Testis (tissue), 5 donors: ENCODE results near the gene CISD1. TPM values are rescaled to one million over a fixed set of nuclear protein-coding genes. Genes with fewer than 3 reads are reported as not detected.
A peak's percentile ranks its signal among the peaks of the same experiment; 100 is the strongest.
"Not testable (repeated sequence)": the region's sequence is repeated elsewhere in the genome, so short reads cannot be mapped to it uniquely, and the experiment has no call there.

Experiments
- DNase-seq: peaks from one replicate; pipeline ENCODE4 v3.0.0-alpha.2; 2019
- H3K27ac ChIP-seq, 2 donors: fragments of 200-600 bp; sonication (generic); one replicate each; pipeline ENCODE4 v1.5.1; 2019
- H3K27me3 ChIP-seq: fragments of 200-600 bp; sonication (generic); one replicate; pipeline ENCODE4 v1.5.1; 2019
- H3K36me3 ChIP-seq: fragments of 200-600 bp; sonication (generic); one replicate; pipeline ENCODE4 v1.5.1; 2017; ENCODE audit warnings: low read depth; ENCODE audit errors: missing control alignments
- H3K4me1 ChIP-seq: fragments of 200-600 bp; sonication (generic); one replicate; pipeline ENCODE4 v1.5.1; 2019
- H3K4me3 ChIP-seq, 2 donors: fragments of 200-600 bp; sonication (generic); one replicate each; pipeline ENCODE4 v1.5.1; 2017 to 2019
- H3K9me3 ChIP-seq: fragments of 200-600 bp; sonication (generic); one replicate; pipeline ENCODE4 v1.5.1; 2017
- POLR2A ChIP-seq: fragments of 450-650 bp; IDR thresholded peaks from one replicate; pipeline ENCODE4 v1.6.1; 2017; ENCODE audit warnings: antibody characterized with exemption, mild to moderate bottlenecking, moderate library complexity
- WGBS, 2 donors: methylation state at CpG; one replicate each; pipeline ENCODE4 v1.1.5; 2018; 5-methylcytosine and 5-hydroxymethylcytosine counted together
- intact Hi-C: fragments of 100-400 bp; cut with DNase I; formaldehyde crosslinking; loops from one replicate; pipeline ENCODE4 v1.15.1; 2023; ENCODE audit warnings: low total_unique reads
- long read RNA-seq, 2 donors: transcript quantifications; one replicate each; lab custom pipeline, GENCODE V29; 2026
- polyA plus RNA-seq: library from polyadenylated mRNA; stranded (reverse); fragments of 350-450 nt; fragmentation: Illumina TruSeq; extraction: RNeasy Lipid Tissue Mini Kit (QIAGEN cat#74804); gene quantifications from one replicate; pipeline ENCODE4 v1.2.3, GENCODE V29; 2014; ENCODE audit warnings: low read depth, low replicate concordance; ENCODE audit not compliant: insufficient read depth
- total RNA-seq, 2 donors: library from RNA; depleted of rRNA; stranded (reverse); fragments of >200 nt; gene quantifications; one replicate each; pipeline ENCODE4 v1.2.3, GENCODE V29; 2016
- TF ChIP-seq, protein P1 (sequence below), 3 experiments: fragments of 450-650 bp in 2 of 3; fragments of 200-600 bp in 1 of 3; sonication (generic) in 1 of 3; IDR thresholded peaks; one replicate each; pipeline ENCODE4 v1.5.1; 2016 to 2019; ENCODE audit warnings: antibody characterized with exemption in 3 of 3, mild to moderate bottlenecking in 2 of 3, moderate library complexity in 1 of 3

CISD1 gene
- 10 to 100 TPM; 20.3 to 20.7 TPM for total RNA-seq
- polyA plus RNA-seq: 71.2 TPM
- long read RNA-seq, donor 1, transcript CISD1-201 (3 exons, 2,479 nt): major isoform, 26 of 26 reads
- long read RNA-seq, donor 1, partial matches to known transcripts: 0 of 26 reads
- long read RNA-seq, donor 1, other reads (novel, unspliced or antisense): 0 of 26 reads
- long read RNA-seq, donor 2, transcript CISD1-201 (3 exons, 2,479 nt): major isoform, 28 of 28 reads
- long read RNA-seq, donor 2, partial matches to known transcripts: 0 of 28 reads
- long read RNA-seq, donor 2, other reads (novel, unspliced or antisense): 0 of 28 reads

DNA sequence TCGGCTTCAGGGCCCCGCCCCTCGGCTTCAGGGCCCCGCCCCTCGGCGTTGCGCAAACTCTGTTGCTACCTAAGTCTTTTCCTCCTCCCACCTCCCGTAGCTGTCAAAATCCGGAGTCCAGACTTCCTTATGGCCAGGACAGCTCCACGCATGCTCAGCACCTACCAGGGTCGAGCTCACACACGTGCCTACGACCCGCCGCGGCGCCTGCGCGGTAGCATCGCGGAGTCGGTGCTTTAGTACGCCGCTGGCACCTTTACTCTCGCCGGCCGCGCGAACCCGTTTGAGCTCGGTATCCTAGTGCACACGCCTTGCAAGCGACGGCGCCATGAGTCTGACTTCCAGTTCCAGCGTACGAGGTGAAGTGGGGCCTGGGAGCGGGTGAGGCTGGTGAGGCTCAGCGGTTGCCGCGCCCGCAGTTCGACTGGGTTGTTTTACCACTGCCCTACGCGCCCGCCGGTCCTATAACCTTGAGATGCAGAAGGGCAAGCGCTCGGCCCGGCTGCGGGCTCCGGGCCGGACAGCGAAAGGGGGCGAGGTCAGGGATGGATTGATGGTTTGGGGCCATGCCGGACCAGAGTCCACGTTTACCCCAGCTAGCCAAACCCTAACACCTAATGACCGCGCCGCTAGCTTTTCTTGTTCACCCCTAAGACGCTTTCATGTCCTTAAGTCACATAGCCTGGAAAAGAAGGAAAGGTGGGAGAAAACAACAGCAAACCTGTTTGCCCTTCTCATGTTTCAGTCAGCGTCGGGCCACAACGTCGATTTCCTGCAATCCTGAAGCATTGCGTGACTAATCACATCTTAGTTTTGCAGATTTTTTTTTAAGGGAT, at the start of gene CISD1:
TSS of gene CISD1 (plus strand) at position 217 of the 836 bp plus-strand sequence. CDS start at position 329, 112 bp downstream.
- peak; percentile 98 for DNase-seq
- TF ChIP-seq POLR2A: no peak
- TF ChIP-seq, protein P1, sequence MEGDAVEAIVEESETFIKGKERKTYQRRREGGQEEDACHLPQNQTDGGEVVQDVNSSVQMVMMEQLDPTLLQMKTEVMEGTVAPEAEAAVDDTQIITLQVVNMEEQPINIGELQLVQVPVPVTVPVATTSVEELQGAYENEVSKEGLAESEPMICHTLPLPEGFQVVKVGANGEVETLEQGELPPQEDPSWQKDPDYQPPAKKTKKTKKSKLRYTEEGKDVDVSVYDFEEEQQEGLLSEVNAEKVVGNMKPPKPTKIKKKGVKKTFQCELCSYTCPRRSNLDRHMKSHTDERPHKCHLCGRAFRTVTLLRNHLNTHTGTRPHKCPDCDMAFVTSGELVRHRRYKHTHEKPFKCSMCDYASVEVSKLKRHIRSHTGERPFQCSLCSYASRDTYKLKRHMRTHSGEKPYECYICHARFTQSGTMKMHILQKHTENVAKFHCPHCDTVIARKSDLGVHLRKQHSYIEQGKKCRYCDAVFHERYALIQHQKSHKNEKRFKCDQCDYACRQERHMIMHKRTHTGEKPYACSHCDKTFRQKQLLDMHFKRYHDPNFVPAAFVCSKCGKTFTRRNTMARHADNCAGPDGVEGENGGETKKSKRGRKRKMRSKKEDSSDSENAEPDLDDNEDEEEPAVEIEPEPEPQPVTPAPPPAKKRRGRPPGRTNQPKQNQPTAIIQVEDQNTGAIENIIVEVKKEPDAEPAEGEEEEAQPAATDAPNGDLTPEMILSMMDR (IDR thresholded peaks at IDR 0.05): no peak
- Histone ChIP-seq H3K27ac (peak within 1 kb of the TSS; percentile 87 to 89), H3K27me3 (no peaks in the 10 kb centered on the region), H3K4me3 (peak within 1 kb of the TSS; percentile 81 to 92), H3K36me3 (no peaks in the 10 kb centered on the region), H3K9me3 (no peaks in the 10 kb centered on the region), H3K4me1 (peaks cover 8% of the 10 kb centered on the region)
- WGBS, 2 donors: 0% methylated on average over 36 to 66 of the region's 66 CpGs
- intact Hi-C loops: no loop called here

DNA sequence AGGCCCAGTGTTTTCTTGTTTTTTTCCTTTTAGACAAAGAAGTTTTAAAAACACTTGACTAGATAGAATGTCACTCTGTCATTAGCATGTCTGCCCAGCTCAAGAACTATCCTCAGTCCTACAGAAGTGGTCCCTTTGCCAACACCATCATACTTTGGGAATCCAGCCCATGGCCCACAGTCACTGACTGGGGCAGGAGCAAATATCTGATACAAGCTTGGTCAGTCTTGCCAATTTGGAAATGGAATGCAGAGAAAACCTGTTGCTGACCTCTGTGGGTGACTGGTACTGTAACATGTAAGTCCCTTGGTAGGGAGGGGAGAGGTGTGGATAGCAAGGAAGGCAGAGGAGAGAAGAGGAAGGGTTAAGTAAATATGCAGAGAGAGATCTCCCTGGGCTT, 49.1 kb upstream of the CISD1 start:
- Histone ChIP-seq H3K36me3 (no peaks in the 10 kb centered on the region), H3K27ac (no peak overlapping the region), H3K4me1 (no peaks in the 10 kb centered on the region), H3K27me3 (no peaks in the 10 kb centered on the region), H3K9me3 (no peaks in the 10 kb centered on the region), H3K4me3 (no peak overlapping the region)
- intact Hi-C loops: no loop called here
- no peak for TF ChIP-seq POLR2A
- TF ChIP-seq, protein P1 (IDR thresholded peaks at IDR 0.05): no peak
- DNase-seq: no peak

DNA sequence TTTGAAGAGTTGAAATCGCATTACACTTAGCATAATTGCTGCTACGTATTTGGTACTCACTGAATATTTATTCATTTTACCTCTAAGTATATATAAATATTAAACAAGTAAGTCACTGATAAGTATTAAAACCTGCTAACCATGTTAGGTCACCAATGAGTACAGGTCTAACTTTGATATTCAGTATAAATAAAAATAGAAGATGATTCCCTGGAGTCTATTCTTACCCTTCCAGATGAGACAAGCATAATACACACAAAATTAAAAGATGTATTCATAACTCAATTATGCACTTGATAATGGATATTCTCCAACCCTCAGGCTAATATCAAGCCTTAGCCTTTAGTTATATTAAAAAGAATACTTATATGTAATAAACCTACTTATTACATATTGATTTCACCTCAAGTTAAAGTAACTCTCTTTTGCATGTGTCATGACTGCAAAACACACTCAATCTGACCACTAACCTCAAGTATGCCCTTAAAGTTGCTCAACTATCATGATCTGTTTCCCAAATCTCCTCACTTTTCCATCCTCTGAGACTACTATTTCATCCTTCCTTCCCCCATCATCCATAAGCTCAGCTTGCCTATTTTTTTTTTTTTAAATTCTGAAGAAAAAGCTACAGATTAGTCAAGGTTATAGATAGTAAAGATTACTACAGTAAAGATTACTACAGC, 48.1 kb upstream of the CISD1 start:
- 93 to 96% methylated on average over 2 of the region's 2 CpGs for WGBS, 2 donors
- Histone ChIP-seq H3K9me3 (no peaks in the 10 kb centered on the region), H3K27ac (no peak overlapping the region), H3K4me1 (no peaks in the 10 kb centered on the region), H3K4me3 (no peak overlapping the region), H3K27me3 (no peaks in the 10 kb centered on the region), H3K36me3 (no peaks in the 10 kb centered on the region)
- intact Hi-C loops: no loop called here
- DNase-seq: no peak
- no peak for TF ChIP-seq POLR2A
- TF ChIP-seq, protein P1 (IDR thresholded peaks at IDR 0.05): no peak

DNA sequence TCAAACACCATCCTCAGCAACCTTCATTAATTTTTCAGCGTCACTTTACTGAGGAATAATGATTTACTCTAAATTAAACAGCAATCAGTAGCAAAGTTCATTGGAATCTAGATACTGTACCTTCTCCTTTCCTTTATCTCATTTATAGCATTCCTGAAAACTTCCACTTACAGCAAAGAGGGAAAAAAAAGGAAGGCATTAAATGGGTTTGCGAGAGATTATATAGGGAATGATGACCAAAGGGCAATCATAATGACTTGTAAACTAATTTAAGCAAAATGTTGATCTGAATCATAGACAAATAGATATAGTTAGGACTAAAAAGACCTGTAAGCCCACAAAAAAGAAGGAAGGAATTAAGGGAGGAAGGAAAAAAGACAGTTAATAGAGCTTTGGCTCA, 43.3 kb upstream of the CISD1 start:
- WGBS, 2 donors: 78 to 84% methylated on average over 2 of the region's 2 CpGs
- Histone ChIP-seq H3K4me1 (no peaks in the 10 kb centered on the region), H3K36me3 (no peaks in the 10 kb centered on the region), H3K27ac (no peak overlapping the region), H3K27me3 (no peaks in the 10 kb centered on the region), H3K9me3 (no peaks in the 10 kb centered on the region), H3K4me3 (no peak overlapping the region)
- intact Hi-C loops: no loop called here
- DNase-seq: no peak
- TF ChIP-seq POLR2A: no peak
- TF ChIP-seq, protein P1 (IDR thresholded peaks at IDR 0.05): no peak

DNA sequence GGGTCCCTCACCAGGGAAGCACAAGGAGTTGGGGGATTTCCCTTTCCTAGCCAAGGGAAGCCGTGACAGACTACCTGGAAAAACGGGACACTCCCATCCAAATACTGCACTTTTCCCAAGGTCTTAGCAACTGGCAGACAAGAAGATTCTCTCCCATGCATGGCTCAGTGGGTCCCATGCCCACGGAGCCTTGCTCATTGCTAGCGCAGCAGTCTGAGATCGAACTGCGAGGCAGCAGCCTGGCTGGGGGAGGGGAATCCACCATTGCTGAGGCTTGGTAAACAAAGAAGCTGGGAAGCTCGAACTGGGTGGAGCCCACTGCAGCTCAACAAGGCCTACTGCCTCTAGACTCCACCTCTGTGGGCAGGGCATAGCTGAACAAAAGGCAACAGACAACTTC, 39.1 kb upstream of the CISD1 start:
- H3K27me3 ChIP-seq, intact Hi-C loops, H3K4me3 ChIP-seq, H3K27ac ChIP-seq, DNase-seq, H3K9me3 ChIP-seq, H3K4me1 ChIP-seq, H3K36me3 ChIP-seq: not testable (repeated sequence)
- 79 to 96% methylated on average over 4 to 7 of the region's 7 CpGs for WGBS, 2 donors
